HCT116 (cell line): ENCODE measurements around the gene NCOA1.

Source experiments
- POLR2A ChIP-seq: IDR thresholded peaks from 2 replicates; pipeline ENCODE4 v1.7.0; 2011; ENCODE audit warnings: borderline replicate concordance; ENCODE audit not compliant: insufficient read depth, insufficient read length; ENCODE audit errors: extremely low read depth
- POLR2AphosphoS5 ChIP-seq: IDR thresholded peaks from 2 replicates; pipeline ENCODE4 v1.6.1; 2011; ENCODE audit warnings: mild to moderate bottlenecking, low read depth, low read length, moderate library complexity
- RAD21 ChIP-seq: IDR thresholded peaks from 2 replicates; pipeline ENCODE4 v1.6.1; 2012; ENCODE audit warnings: low read depth, mild to moderate bottlenecking
- SIN3A ChIP-seq: IDR thresholded peaks from 2 replicates; pipeline ENCODE4 v1.6.1; 2012; ENCODE audit warnings: low read depth
- SP1 ChIP-seq: IDR thresholded peaks from 2 replicates; pipeline ENCODE4 v1.6.1; 2012; ENCODE audit warnings: low read depth
- TCF7L2 ChIP-seq: IDR thresholded peaks from 2 replicates; pipeline ENCODE4 v1.7.0; 2011; ENCODE audit warnings: borderline replicate concordance, inconsistent platforms; ENCODE audit not compliant: insufficient read depth, insufficient read length; ENCODE audit errors: extremely low read depth
- TF ChIP-seq, protein P1 (sequence below), 3 experiments: fragments of 200-600 bp in 1 of 3; sonication (generic) in 1 of 3; IDR thresholded peaks in 2 of 3; conservative IDR thresholded peaks in 1 of 3; 2 replicates each; pipeline ENCODE4 v1.5.1; 2012 to 2017; ENCODE audit warnings: low read depth in 2 of 3, low read length in 2 of 3, antibody characterized with exemption in 1 of 3, borderline replicate concordance in 1 of 3, control low read depth in 1 of 3, mild to moderate bottlenecking in 1 of 3, mixed read lengths in 1 of 3, mixed run types in 1 of 3, moderate library complexity in 1 of 3; ENCODE audit not compliant: insufficient read depth in 1 of 3
- TF ChIP-seq, protein P2 (sequence below): IDR thresholded peaks from 2 replicates; pipeline ENCODE4 v1.6.1; 2012; ENCODE audit warnings: low read depth
- TF ChIP-seq, protein P3 (sequence below): IDR thresholded peaks from 2 replicates; pipeline ENCODE4 v1.6.1; 2012

DNA sequence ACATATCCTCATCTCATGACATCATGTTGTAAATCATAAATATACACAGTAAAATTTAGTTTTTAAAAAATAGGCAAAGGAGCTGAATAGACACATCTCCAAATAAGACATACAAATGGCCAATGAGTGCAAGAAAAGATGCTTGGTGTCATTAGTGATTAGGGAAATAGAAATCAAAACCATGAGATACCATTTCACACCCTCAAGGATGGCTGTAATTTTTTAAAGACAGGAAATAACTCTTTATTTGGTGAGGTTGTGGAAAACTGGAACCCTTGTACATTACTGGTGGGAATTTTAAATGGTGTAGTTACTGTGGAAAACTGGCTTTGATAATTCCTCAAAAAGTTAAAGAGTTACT, 160.6 kb downstream of the NCOA1 start:
- TF ChIP-seq, protein P1, sequence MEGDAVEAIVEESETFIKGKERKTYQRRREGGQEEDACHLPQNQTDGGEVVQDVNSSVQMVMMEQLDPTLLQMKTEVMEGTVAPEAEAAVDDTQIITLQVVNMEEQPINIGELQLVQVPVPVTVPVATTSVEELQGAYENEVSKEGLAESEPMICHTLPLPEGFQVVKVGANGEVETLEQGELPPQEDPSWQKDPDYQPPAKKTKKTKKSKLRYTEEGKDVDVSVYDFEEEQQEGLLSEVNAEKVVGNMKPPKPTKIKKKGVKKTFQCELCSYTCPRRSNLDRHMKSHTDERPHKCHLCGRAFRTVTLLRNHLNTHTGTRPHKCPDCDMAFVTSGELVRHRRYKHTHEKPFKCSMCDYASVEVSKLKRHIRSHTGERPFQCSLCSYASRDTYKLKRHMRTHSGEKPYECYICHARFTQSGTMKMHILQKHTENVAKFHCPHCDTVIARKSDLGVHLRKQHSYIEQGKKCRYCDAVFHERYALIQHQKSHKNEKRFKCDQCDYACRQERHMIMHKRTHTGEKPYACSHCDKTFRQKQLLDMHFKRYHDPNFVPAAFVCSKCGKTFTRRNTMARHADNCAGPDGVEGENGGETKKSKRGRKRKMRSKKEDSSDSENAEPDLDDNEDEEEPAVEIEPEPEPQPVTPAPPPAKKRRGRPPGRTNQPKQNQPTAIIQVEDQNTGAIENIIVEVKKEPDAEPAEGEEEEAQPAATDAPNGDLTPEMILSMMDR (IDR thresholded peaks at IDR 0.05 in 2 of 3, conservative IDR thresholded peaks at IDR 0.05 in 1 of 3; ENCODE audit: borderline replicate concordance in 1 of 3, insufficient read depth in 1 of 3, low read depth in 2 of 3, low read length in 2 of 3): no peak
- TF ChIP-seq, protein P2, sequence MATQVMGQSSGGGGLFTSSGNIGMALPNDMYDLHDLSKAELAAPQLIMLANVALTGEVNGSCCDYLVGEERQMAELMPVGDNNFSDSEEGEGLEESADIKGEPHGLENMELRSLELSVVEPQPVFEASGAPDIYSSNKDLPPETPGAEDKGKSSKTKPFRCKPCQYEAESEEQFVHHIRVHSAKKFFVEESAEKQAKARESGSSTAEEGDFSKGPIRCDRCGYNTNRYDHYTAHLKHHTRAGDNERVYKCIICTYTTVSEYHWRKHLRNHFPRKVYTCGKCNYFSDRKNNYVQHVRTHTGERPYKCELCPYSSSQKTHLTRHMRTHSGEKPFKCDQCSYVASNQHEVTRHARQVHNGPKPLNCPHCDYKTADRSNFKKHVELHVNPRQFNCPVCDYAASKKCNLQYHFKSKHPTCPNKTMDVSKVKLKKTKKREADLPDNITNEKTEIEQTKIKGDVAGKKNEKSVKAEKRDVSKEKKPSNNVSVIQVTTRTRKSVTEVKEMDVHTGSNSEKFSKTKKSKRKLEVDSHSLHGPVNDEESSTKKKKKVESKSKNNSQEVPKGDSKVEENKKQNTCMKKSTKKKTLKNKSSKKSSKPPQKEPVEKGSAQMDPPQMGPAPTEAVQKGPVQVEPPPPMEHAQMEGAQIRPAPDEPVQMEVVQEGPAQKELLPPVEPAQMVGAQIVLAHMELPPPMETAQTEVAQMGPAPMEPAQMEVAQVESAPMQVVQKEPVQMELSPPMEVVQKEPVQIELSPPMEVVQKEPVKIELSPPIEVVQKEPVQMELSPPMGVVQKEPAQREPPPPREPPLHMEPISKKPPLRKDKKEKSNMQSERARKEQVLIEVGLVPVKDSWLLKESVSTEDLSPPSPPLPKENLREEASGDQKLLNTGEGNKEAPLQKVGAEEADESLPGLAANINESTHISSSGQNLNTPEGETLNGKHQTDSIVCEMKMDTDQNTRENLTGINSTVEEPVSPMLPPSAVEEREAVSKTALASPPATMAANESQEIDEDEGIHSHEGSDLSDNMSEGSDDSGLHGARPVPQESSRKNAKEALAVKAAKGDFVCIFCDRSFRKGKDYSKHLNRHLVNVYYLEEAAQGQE: no peak
- TF ChIP-seq POLR2A (no peak), RAD21 (no peak), SIN3A (no peak), SP1 (no peak), TCF7L2 (no peak), POLR2AphosphoS5 (no peak)
- TF ChIP-seq, protein P3, sequence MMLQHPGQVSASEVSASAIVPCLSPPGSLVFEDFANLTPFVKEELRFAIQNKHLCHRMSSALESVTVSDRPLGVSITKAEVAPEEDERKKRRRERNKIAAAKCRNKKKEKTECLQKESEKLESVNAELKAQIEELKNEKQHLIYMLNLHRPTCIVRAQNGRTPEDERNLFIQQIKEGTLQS: no peak
